Measurements from ENCODE around the gene TSHZ1.
"Not testable (repeated sequence)": the region's sequence is repeated elsewhere in the genome, so short reads cannot be mapped to it uniquely, and the experiment has no call there.

Gene TSHZ1

DNA sequence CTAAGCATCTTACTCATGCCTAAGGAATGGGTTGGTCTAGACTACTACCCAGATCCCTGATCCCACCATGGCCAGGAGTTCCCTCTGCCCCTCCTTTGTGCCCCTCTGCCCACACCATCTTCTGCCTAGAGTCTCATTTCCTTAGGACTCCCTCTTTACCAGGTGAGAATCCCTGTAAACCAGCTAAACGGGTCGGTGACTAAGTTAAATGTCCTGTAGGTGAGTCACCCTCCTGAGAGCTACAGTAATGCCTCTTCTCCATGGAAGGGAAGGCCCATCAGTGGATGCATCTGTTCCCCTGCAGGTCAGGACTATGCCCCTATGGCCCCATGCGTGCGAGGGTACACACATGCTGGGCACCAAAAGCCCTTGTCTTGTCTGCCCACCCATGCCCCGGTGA, 27.1 kb upstream of the TSHZ1 start:
- DNase-seq, result no peak

DNA sequence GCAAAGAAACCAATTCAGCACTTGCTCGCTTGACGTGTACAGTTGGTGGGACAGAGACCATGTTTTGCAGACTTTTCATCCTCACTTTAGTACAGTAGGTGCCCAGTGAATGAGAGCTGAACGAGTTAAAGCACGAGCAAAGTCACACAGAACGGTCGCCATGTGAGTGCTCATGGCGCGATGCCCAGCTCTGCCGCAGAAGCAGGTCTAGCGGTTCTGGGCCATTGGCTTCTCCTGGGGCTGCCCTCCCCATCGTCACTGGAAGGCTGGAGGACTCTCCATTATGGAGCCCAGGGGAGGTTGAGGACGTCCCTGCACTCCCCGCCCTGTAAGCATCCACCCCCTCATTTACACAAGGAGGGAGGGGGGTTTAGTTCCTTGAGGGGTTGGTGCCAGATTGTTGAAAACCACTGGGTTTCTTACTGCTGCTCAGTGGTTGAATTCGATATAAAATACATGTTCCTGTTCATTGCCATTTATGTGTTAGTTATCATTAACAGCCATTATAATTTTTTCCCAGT, 26.6 kb upstream of the TSHZ1 start:
- DNase-seq, result no peak

GRCh38 chr18:75185460-75185859, 25.1 kb upstream of the TSHZ1 start:
- DNase-seq, result no peak

GRCh38 chr18:75187702-75188101, 22.9 kb upstream of the TSHZ1 start:
- DNase-seq, result not testable (repeated sequence)

DNA sequence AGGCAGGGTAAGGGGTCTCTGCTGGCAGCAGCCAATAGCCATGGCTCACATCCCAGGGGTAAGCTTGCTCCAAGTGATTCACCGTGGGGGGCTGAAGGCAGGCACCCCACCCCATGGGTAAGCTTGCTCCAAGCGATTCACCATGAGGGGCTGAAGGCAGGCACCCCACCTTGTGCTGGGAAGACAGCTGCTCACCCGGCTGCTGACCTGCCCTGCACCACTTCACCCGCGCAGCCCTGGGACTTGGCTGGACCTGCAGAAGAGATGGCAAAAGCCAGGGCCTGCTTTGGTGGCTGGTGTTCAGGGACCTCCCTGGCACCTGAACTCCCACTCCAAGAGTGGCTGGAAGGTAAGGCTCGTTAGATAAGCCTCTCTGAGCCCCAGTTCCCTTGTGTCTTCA, 20.9 kb upstream of the TSHZ1 start:
- DNase-seq, result no peak

GRCh38 chr18:75192899-75193298, 17.7 kb upstream of the TSHZ1 start:
- DNase-seq, result no peak

GRCh38 chr18:75198036-75198435, 12.6 kb upstream of the TSHZ1 start:
- DNase-seq, result no peak

GRCh38 chr18:75199327-75199726, 11.3 kb upstream of the TSHZ1 start:
- DNase-seq, result no peak

- DNase-seq, result no peak
These were observed 10.5 kb upstream of the TSHZ1 start for GRCh38 chr18:75200071-75200470.

DNA sequence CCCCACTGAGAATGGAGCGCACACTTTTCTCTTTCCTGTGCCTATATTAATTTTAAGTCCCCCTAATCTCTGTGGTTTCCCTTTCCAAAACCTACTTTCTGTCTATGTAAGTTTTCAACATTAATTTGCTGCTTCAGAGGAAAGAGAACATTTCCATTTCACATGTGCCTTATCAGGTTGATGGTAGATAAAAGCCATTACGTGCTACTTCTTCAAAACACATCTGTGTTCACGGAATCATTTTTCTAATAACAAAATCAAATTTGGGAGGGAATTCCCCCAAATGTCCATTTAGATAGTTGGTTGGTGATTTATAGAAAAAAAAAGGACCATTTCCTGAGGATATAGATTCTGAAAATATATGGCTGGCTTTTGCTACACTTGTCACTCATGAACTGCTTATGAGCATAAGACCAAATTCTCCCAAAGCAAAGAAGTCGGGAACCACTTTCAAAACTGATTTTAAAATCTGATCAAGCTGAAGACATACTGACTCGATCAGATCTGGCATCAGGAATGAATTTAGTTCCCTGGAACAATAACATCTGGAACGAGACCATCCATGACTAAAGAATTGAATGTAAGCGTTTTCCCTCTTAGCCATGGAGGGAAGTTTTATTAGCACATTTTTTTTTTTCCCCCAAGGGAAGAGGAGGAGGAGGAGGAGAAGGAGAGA, 9.9 kb upstream of the TSHZ1 start:
- no peak for DNase-seq

DNA sequence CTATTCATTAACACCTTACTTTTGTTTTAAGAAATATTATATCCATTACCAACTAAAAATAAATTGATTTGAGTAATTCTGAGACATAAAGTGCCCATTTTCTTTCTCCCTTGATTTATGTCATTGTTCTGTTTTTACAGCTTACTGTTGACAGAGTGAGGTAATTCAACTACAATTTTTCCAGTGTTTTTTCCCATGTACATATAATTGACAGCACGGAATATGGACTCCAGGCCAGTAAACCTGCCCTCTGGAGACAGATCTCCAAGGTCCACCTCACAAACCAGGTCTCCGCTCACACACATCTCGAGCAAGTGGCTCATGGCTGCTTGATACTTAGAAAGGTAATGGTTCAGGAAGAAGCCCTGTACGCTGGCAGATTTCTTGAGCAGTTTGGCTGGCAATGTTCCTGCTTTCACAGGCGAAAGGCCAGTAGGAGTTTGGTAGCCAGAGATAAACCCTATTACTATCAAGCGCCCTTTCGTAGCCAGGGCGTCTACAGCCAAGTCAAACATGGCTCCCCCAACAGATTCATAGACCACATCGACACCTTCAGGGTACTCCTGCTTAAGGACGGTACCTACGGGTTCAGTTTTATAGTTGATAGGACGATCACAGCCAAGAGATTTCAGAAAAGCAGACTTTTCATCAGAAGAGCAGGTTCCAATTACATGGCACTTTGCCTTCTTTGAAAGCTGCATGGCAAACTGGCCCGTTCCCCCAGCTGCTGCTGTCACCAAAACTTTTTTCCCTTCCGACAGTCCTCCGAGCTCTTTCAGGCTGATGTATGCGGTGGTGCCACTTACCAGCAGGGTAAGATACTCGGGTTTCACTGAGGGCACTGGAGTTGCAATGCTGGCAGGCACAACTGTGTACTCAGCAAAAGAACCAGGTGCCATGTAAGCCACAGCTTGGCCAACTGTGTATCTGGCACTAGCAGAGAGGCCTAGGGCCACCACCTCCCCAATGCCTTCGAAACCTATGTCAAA, 9.0 kb upstream of the TSHZ1 start:
- DNase-seq, result no peak

GRCh38 chr18:75202696-75203365, 7.8 kb upstream of the TSHZ1 start:
- no peak for DNase-seq

DNA sequence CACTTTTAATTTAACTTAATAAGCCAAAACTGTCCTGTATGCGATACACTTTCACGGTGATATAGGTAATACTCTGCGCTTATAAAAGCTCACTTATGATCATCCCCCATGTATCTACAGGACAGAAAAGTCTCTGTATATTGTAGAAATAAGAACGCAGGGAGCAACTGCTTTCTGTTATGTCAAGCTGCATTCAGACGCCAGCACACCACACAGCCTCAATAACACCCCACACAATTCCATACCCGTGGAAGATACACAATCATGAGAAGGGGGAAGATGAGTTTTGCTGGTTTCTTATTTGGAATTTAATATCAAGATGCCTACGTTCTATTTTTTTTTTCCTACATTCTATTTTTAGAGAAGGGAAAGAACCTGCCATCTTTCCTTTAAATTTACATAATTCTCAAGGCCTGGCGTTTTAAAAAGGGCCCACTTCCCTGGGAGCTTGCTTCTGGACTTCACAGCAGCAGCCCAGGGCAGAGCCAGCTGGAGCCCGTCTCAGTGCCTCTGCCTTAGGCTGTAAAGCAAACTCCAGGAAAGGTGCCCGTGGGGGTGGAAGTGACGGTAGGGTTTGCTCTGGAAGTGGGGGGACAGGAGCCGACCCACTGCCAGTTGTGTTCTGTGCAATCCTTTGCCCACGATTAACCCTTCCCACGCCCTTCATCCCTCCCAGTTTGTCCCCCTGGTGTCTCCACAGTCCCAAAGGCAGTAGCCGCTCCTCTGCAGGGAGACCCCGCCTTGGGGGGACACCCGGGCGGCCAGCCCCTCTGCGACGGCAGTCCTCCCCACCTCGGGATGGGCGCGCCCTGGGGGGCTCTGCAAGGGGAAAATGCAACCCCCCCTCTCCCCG, 7.0 kb upstream of the TSHZ1 start:
- no peak for DNase-seq

GRCh38 chr18:75204269-75204731, 6.3 kb upstream of the TSHZ1 start:
- no peak for DNase-seq

GRCh38 chr18:75204732-75205513, 5.7 kb upstream of the TSHZ1 start:
- DNase-seq, result no peak

DNA sequence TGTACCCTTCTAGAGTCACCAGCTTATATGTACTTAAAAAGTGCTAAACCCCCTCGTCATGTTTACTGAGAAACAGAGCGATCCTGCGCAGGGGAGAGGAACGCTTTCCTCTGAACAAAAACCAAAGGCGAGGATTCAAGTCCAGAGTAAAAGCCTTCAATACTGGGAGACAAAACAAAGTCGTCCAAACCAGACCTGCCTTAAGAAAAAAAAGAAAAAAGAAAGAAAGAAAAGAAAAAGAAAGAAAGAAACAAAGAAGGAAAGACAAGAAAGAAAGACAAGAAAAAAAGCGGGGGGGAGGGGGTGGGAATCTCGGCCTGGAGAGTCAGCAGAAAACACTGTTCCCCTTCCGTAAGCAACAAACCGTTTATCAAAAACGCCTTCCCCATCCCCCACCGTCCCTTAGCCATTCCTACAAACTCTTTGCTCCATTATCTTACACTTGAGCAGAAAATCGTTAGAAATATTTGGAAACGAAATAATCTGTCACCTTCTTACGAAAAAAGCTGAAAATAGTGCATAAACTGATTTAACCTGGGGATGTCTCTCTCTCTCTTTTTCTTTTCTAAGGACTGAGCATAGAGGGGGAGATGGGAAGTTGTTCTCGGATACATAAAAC, 5.0 kb upstream of the TSHZ1 start:
- no peak for DNase-seq

- DNase-seq, result no peak
These were observed 3.9 kb upstream of the TSHZ1 start for GRCh38 chr18:75206452-75207309.

DNA sequence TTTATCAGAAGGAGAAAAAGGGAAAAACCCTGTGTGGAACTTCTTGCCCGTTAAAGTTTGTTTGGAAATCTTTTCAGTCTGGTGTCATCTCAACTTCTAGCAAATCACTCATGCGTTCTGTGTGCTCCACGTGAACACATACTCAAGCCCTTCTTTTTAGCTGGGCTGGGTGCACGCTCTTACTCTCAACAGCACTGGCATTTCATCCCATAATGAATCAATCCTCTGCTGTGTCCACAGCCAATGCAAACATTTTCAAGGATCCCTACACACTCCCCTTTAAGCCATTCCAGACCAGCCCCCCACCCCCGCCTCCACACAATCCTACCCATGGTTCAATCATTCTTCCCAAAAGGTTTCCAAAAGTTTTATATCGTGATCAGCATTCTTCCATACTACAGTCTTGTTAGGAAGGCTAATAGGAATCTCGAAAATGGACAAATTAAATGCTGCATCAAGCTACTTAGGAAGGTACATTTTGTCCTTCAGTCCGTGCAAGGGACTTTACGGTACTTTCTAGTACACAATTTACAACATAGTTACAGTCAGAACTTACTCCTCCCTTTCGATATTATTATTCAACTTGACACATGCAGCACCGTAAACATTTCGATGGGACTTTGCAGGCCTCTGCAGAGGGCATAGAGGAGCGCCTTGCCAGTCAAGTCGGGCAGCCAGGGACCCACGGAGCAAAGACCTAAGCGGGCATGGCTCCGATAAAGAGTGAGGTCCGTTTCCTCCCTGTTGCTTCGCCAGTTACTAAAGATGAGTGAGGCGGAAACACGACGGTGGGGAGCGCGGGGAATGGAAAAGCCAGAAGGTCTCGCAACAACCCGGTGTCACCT, 3.1 kb upstream of the TSHZ1 start:
- no peak for DNase-seq
